Stimulated activated CD4-positive, alpha-beta T cell treated with anti-CD3 and anti-CD28 coated beads, Interleukin-15, amount 100 ng/mL, for 1 hour (primary cell): ENCODE measurements around the gene PAGE4.

Experiments used
- DNase-seq, 2 donors: peaks; one replicate each; pipeline ENCODE4 v3.0.0-alpha.2; 2020; ENCODE audit warnings: low read depth in 1 of 2, low spot score in 1 of 2

PAGE4 gene

GRCh38 chrX:49829016-49829415, at the start of gene PAGE4:
TSS of gene PAGE4 (plus strand) at chrX:49829303. CDS start at chrX:49830429, 1,126 bp downstream.
- DNase-seq: no peak

- no peak for DNase-seq
Observed at GRCh38 chrX:49784747-49785280, 44.3 kb upstream of the PAGE4 start.

GRCh38 chrX:49792376-49792775, 36.7 kb upstream of the PAGE4 start:
- DNase-seq: no peak

GRCh38 chrX:49793686-49794085, 35.4 kb upstream of the PAGE4 start:
- no peak for DNase-seq

GRCh38 chrX:49799828-49800227, 29.3 kb upstream of the PAGE4 start:
- DNase-seq: no peak

GRCh38 chrX:49809891-49810632, 19.0 kb upstream of the PAGE4 start:
- DNase-seq: no peak

- DNase-seq: no peak
Observed at GRCh38 chrX:49812177-49812576, 16.9 kb upstream of the PAGE4 start.

GRCh38 chrX:49816435-49816834, 12.7 kb upstream of the PAGE4 start:
- DNase-seq: no peak

- DNase-seq: no peak
Observed at GRCh38 chrX:49838374-49838773, 9.3 kb downstream of the PAGE4 start.

- DNase-seq: peak in 1 of 2 donors; percentile 27
Observed at GRCh38 chrX:49840679-49841078, 11.6 kb downstream of the PAGE4 start.

- DNase-seq: no peak
Observed at GRCh38 chrX:49842621-49843020, 13.5 kb downstream of the PAGE4 start.

- no peak for DNase-seq
Observed at GRCh38 chrX:49844611-49845010, 15.5 kb downstream of the PAGE4 start.

- DNase-seq: no peak
Observed at GRCh38 chrX:49845701-49846403, 16.7 kb downstream of the PAGE4 start.

GRCh38 chrX:49846522-49846921, 17.4 kb downstream of the PAGE4 start:
- no peak for DNase-seq

- DNase-seq: no peak
Observed at GRCh38 chrX:49848275-49848674, 19.2 kb downstream of the PAGE4 start.

GRCh38 chrX:49850028-49850427, 20.9 kb downstream of the PAGE4 start:
- DNase-seq: no peak

GRCh38 chrX:49853661-49854060, 24.6 kb downstream of the PAGE4 start:
- DNase-seq: no peak

- no peak for DNase-seq
Observed at GRCh38 chrX:49856819-49857218, 27.7 kb downstream of the PAGE4 start.

- DNase-seq: no peak
Observed at GRCh38 chrX:49858341-49858740, 29.2 kb downstream of the PAGE4 start.

- DNase-seq: no peak
Observed at GRCh38 chrX:49859491-49859890, 30.4 kb downstream of the PAGE4 start.

- no peak for DNase-seq
Observed at GRCh38 chrX:49860867-49861535, 31.9 kb downstream of the PAGE4 start.

- DNase-seq: no peak
Observed at GRCh38 chrX:49862093-49862492, 33.0 kb downstream of the PAGE4 start.
